Vagina (tissue), 2 donors: ENCODE results near the gene MPRIP. TPM values are rescaled to one million over a fixed set of nuclear protein-coding genes. Genes with fewer than 3 reads are reported as not detected.

ENCODE experiments used
- DNase-seq, 2 donors: peaks; one replicate each; pipeline ENCODE4 v3.0.0-alpha.2; 2017; ENCODE audit errors: extremely low spot score in 2 of 2
- H3K27ac ChIP-seq: fragments of 200-600 bp; sonication (generic); one replicate; pipeline ENCODE4 v1.5.1; 2019
- H3K27me3 ChIP-seq: fragments of 200-600 bp; sonication (generic); one replicate; pipeline ENCODE4 v1.5.1; 2019
- H3K36me3 ChIP-seq, 2 donors: fragments of 200-600 bp; sonication (generic); one replicate each; pipeline ENCODE4 v1.5.1; 2017 to 2019
- H3K4me1 ChIP-seq: fragments of 200-600 bp; sonication (generic); one replicate; pipeline ENCODE4 v1.5.1; 2019
- H3K4me3 ChIP-seq, 2 donors: fragments of 200-600 bp; sonication (generic); 1 replicate in 1 of 2; 2 replicates in 1 of 2; pipeline ENCODE4 v1.5.1; 2016 to 2019
- H3K9me3 ChIP-seq: fragments of 200-600 bp; sonication (generic); one replicate; pipeline ENCODE4 v1.5.1; 2019
- POLR2A ChIP-seq, 2 donors: fragments of 450-650 bp; IDR thresholded peaks; one replicate each; pipeline ENCODE4 v1.6.1; 2017; ENCODE audit warnings: antibody characterized with exemption in 2 of 2, mild to moderate bottlenecking in 2 of 2, moderate library complexity in 2 of 2
- POLR2AphosphoS5 ChIP-seq, 2 donors: sonication (generic); formaldehyde crosslinking; IDR thresholded peaks; one replicate each; pipeline ENCODE4 v1.9.0; 2017; ENCODE audit warnings: antibody characterized with exemption in 2 of 2, mild to moderate bottlenecking in 2 of 2, low read depth in 1 of 2; ENCODE audit not compliant: insufficient read depth in 1 of 2
- intact Hi-C: fragments of 100-400 bp; cut with DNase I; formaldehyde crosslinking; loops from one replicate; pipeline ENCODE4 v1.15.1; 2023
- total RNA-seq: library from RNA; depleted of rRNA; stranded (reverse); fragments of >200 nt; gene quantifications from one replicate; pipeline ENCODE4 v1.2.3, GENCODE V29; 2016
- TF ChIP-seq, protein P1 (sequence below), 3 experiments: fragments of 450-650 bp in 2 of 3; fragments of 200-600 bp in 1 of 3; sonication (generic) in 1 of 3; IDR thresholded peaks; one replicate each; pipeline ENCODE4 v1.5.1; 2017 to 2019; ENCODE audit warnings: antibody characterized with exemption in 3 of 3, mild to moderate bottlenecking in 2 of 3, moderate library complexity in 2 of 3

MPRIP gene
- total RNA-seq, 1 donor from 2014 or later, result 202 TPM

DNA sequence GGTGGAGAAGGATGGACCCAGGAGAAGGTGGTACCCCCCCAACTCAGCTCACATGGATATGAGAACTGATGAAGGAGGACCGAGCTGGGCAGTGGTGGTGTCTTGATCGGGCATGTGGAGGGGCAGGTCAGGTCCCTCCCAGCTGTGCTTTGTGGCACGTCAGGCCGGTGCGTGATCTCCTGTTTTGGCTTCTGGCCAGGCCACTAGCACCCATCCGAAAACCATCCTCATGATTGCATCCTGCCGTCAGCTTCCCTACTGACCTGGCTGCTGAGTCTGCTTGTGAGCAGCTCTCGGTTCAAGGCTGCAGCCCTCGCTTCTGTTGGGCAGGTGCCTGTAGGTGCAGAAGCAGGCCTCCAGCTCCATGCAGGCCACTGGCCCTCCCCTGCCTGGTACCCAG, 110.8 kb downstream of the MPRIP start:
- peaks cover 0 to 71% of the 10 kb centered on the region in 2 donors for H3K36me3 ChIP-seq
- intact Hi-C loops, result no loop called here

DNA sequence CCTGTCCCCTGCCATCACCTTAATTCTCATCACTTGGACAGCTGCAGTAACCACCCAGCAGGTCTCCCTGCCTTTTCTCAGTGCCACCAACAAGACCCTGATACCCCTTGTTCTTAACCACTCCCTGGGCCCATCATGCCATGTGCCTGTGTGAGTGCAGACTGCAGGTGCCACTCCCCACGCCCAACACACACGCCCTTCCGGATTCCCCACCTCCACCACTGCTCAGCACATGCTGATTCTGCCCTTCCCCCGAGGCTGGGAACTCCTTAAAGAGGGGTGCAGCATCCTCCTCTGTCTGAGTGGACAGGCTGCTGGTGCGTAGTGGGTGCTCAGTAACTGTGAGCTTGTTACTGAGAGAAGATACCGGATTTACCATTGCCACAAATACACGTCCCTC, 111.5 kb downstream of the MPRIP start:
- TF ChIP-seq, protein P1, sequence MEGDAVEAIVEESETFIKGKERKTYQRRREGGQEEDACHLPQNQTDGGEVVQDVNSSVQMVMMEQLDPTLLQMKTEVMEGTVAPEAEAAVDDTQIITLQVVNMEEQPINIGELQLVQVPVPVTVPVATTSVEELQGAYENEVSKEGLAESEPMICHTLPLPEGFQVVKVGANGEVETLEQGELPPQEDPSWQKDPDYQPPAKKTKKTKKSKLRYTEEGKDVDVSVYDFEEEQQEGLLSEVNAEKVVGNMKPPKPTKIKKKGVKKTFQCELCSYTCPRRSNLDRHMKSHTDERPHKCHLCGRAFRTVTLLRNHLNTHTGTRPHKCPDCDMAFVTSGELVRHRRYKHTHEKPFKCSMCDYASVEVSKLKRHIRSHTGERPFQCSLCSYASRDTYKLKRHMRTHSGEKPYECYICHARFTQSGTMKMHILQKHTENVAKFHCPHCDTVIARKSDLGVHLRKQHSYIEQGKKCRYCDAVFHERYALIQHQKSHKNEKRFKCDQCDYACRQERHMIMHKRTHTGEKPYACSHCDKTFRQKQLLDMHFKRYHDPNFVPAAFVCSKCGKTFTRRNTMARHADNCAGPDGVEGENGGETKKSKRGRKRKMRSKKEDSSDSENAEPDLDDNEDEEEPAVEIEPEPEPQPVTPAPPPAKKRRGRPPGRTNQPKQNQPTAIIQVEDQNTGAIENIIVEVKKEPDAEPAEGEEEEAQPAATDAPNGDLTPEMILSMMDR (IDR thresholded peaks at IDR 0.05), result no peak
- peak in 1 of 2 donors; percentile 1 for TF ChIP-seq POLR2AphosphoS5 (IDR thresholded peaks at IDR 0.05; ENCODE audit: insufficient read depth in 1 of 2, low read depth in 1 of 2)
- no peak for TF ChIP-seq POLR2A (IDR thresholded peaks at IDR 0.05)
- Histone ChIP-seq H3K4me3 (no peak overlapping the region), H3K4me1 (peaks cover 28% of the 10 kb centered on the region), H3K9me3 (no peaks in the 10 kb centered on the region), H3K27ac (no peak overlapping the region), H3K36me3 (peaks cover 0 to 71% of the 10 kb centered on the region in 2 donors), H3K27me3 (no peaks in the 10 kb centered on the region)
- intact Hi-C loops, result no loop called here
- DNase-seq, result no peak

More for the DNA sequence above, 110.8 kb downstream of the MPRIP start:
- Histone ChIP-seq H3K4me3 (no peak overlapping the region), H3K9me3 (no peaks in the 10 kb centered on the region), H3K4me1 (peaks cover 28% of the 10 kb centered on the region), H3K27ac (peak overlapping the region; percentile 39), H3K27me3 (no peaks in the 10 kb centered on the region)
- no peak for DNase-seq
- TF ChIP-seq POLR2A (IDR thresholded peaks at IDR 0.05), result no peak
- TF ChIP-seq POLR2AphosphoS5 (IDR thresholded peaks at IDR 0.05; ENCODE audit: insufficient read depth in 1 of 2, low read depth in 1 of 2), result no peak
- TF ChIP-seq, protein P1 (IDR thresholded peaks at IDR 0.05), result no peak

DNA sequence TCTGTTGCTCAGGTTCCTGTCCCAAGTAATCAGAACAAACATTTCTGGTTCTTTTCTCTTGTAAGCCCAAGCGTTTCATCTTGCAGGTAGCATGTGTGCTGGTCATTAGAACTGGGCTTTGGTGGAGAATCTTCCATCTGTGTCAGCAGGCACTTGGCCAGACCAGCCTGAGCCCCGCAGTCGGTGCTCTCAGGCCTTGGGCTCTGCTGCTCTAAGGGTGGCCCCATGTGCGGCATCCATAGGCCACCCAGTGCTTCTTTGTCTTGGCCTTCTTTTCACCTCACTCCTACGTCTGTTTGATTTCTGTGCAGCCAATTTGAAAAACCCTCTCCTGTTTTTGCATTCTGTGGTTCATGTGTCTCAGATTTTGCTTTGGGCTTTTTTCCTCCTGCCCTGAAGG, 112.3 kb downstream of the MPRIP start:
- TF ChIP-seq POLR2AphosphoS5 (IDR thresholded peaks at IDR 0.05; ENCODE audit: insufficient read depth in 1 of 2, low read depth in 1 of 2), result no peak
- TF ChIP-seq, protein P1 (IDR thresholded peaks at IDR 0.05), result no peak
- Histone ChIP-seq H3K4me3 (no peak overlapping the region), H3K4me1 (peaks cover 28% of the 10 kb centered on the region), H3K27me3 (no peaks in the 10 kb centered on the region), H3K9me3 (no peaks in the 10 kb centered on the region), H3K36me3 (peaks cover 0 to 73% of the 10 kb centered on the region in 2 donors), H3K27ac (no peak overlapping the region)
- intact Hi-C loops, result no loop called here
- DNase-seq, result no peak

DNA sequence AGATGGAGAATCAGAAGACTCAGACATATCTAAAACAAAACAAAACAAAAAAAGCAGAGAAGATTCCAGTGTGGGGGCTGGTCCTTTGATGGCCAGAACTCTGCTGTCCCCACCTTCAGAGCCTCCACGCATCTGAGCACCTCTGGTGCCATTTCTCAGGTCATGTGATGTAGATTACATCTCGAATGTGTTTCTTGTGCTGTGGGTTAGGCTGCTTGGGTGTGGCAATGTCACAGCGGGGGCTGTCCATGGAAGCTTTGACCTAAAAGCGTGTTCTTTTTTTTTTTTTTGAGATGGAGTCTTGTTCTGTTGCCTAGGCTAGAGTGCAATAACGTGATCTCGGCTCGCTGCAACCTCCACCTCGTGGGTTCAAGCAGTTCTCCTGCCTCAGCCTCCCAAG, 112.7 kb downstream of the MPRIP start:
- Histone ChIP-seq H3K4me1 (peaks cover 28% of the 10 kb centered on the region), H3K27ac (no peak overlapping the region), H3K36me3 (peaks cover 0 to 74% of the 10 kb centered on the region in 2 donors), H3K9me3 (no peaks in the 10 kb centered on the region), H3K4me3 (no peak overlapping the region), H3K27me3 (no peaks in the 10 kb centered on the region)
- intact Hi-C loops, result no loop called here
- no peak for DNase-seq
- TF ChIP-seq POLR2AphosphoS5 (IDR thresholded peaks at IDR 0.05; ENCODE audit: insufficient read depth in 1 of 2, low read depth in 1 of 2) (no peak), POLR2A (IDR thresholded peaks at IDR 0.05) (no peak)
- TF ChIP-seq, protein P1 (IDR thresholded peaks at IDR 0.05), result no peak

- Histone ChIP-seq H3K9me3 (no peaks in the 10 kb centered on the region), H3K4me3 (no peak overlapping the region), H3K36me3 (peaks cover 0 to 76% of the 10 kb centered on the region in 2 donors), H3K4me1 (peaks cover 28% of the 10 kb centered on the region), H3K27ac (no peak overlapping the region), H3K27me3 (no peaks in the 10 kb centered on the region)
- intact Hi-C loops, result no loop called here
- TF ChIP-seq POLR2A (IDR thresholded peaks at IDR 0.05) (no peak), POLR2AphosphoS5 (IDR thresholded peaks at IDR 0.05; ENCODE audit: insufficient read depth in 1 of 2, low read depth in 1 of 2) (no peak)
- TF ChIP-seq, protein P1 (IDR thresholded peaks at IDR 0.05), result no peak
- DNase-seq, result no peak
Observed at GRCh38 chr17:17155568-17155967, 113.3 kb downstream of the MPRIP start.
